Islet of Langerhans (tissue), 1 donor: ENCODE data around the gene SETBP1.
A peak's percentile ranks its signal among the peaks of the same experiment; 100 is the strongest.

Experiments
- FAIRE-seq: peaks from one replicate; lab custom pipeline; 2011; peaks lifted over from hg19 to GRCh38; lab: Jason Lieb, UNC

The SETBP1 gene

GRCh38 chr18:44679056-44679913, 1.4 kb upstream of the SETBP1 start:
- FAIRE-seq: no peak

GRCh38 chr18:44679914-44680272, 795 bp upstream of the SETBP1 start:
- no peak for FAIRE-seq

GRCh38 chr18:44681076-44681970, 635 bp downstream of the SETBP1 start:
- peak; percentile 94 for FAIRE-seq

- FAIRE-seq: no peak
Observed at GRCh38 chr18:44682201-44682870, 1.6 kb downstream of the SETBP1 start.

GRCh38 chr18:44682871-44683221, 2.2 kb downstream of the SETBP1 start:
- FAIRE-seq: peak; percentile 5

GRCh38 chr18:44683556-44683955, 2.9 kb downstream of the SETBP1 start:
- no peak for FAIRE-seq

- no peak for FAIRE-seq
Observed at GRCh38 chr18:44685296-44685695, 4.6 kb downstream of the SETBP1 start.

GRCh38 chr18:44686156-44686555, 5.5 kb downstream of the SETBP1 start:
- no peak for FAIRE-seq

- no peak for FAIRE-seq
Observed at GRCh38 chr18:44687421-44687820, 6.7 kb downstream of the SETBP1 start.

- no peak for FAIRE-seq
Observed at GRCh38 chr18:44689736-44690135, 9.0 kb downstream of the SETBP1 start.

GRCh38 chr18:44691148-44691925, 10.6 kb downstream of the SETBP1 start:
- peak; percentile 96 for FAIRE-seq

GRCh38 chr18:44693030-44693784, 12.5 kb downstream of the SETBP1 start:
- no peak for FAIRE-seq

GRCh38 chr18:44695503-44695902, 14.8 kb downstream of the SETBP1 start:
- no peak for FAIRE-seq

GRCh38 chr18:44696892-44697291, 16.2 kb downstream of the SETBP1 start:
- no peak for FAIRE-seq

GRCh38 chr18:44697315-44697714, 16.6 kb downstream of the SETBP1 start:
- FAIRE-seq: no peak

GRCh38 chr18:44698518-44698917, 17.8 kb downstream of the SETBP1 start:
- FAIRE-seq: no peak

- no peak for FAIRE-seq
Observed at GRCh38 chr18:44699572-44700261, 19.0 kb downstream of the SETBP1 start.

GRCh38 chr18:44700652-44701051, 20.0 kb downstream of the SETBP1 start:
- FAIRE-seq: no peak

GRCh38 chr18:44701227-44701626, 20.5 kb downstream of the SETBP1 start:
- no peak for FAIRE-seq

- no peak for FAIRE-seq
Observed at GRCh38 chr18:44702594-44702993, 21.9 kb downstream of the SETBP1 start.
